ENCODE measurements around the gene CCDC186. TPM values are rescaled to one million over a fixed set of nuclear protein-coding genes. Genes with fewer than 3 reads are reported as not detected.

CCDC186 gene
- total and polyA plus RNA-seq, 2 of the 13 experiments (the other 11 are each of a cell fraction or from before 2014, with no cell fraction given): 4.2 to 11.8 TPM

GRCh38 chr10:114199239-114199638 lies 25.2 kb upstream of the CCDC186 start:
- H3K79me2 ChIP-seq (ENCODE audit: insufficient read depth, low read length): no peaks in the 10 kb centered on the region
- no peak for ATAC-seq
- intact Hi-C loops (cut with micrococcal nuclease; ENCODE audit: unreplicated experiment) (no loop called here), in situ Hi-C loops (cut with HindIII; ENCODE audit: extremely low pct_ligation_motif_present, low pct_unique_long_range_greater_than_20kb) (no loop called here)
- 0 out of 5 replicates have a peak, but pooled peaks cover 0 to 4% of the 10 kb centered on the region in 2 experiments for H3K27me3 ChIP-seq (ENCODE audit: control insufficient read depth in 1 of 2, insufficient read depth in 2 of 2, low read length in 2 of 2)
- no peaks in the 10 kb centered on the region for H3K9me3 ChIP-seq (ENCODE audit: low read length)
- H3K9ac ChIP-seq (ENCODE audit: insufficient read depth, low read depth, low read length): no peak overlapping the region
- no peak for DNase-seq (ENCODE audit: low spot score)
- no peaks in the 10 kb centered on the region for H3K36me3 ChIP-seq (replicated peaks in 1 of 2; ENCODE audit: control insufficient read depth in 1 of 2, insufficient read depth in 2 of 2, low read length in 2 of 2)
- H3K27ac ChIP-seq (ENCODE audit: extremely low read length, insufficient read depth, low read length): no peak overlapping the region
- no TSS peak for BruUV-seq (replicated peaks)
- no peaks in the 10 kb centered on the region for H3K4me1 ChIP-seq (ENCODE audit: insufficient read depth, low read length)
- no peaks in the 10 kb centered on the region for H4K20me1 ChIP-seq (ENCODE audit: insufficient read depth, low read length)
- H3K4me2 ChIP-seq (ENCODE audit: low read depth, low read length): no peak overlapping the region
- H3K4me3 ChIP-seq (replicated peaks in 1 of 3; ENCODE audit: insufficient read depth in 1 of 3, low read depth in 2 of 3, low read length in 3 of 3): no peak overlapping the region
- FAIRE-seq: no peak
- H2AFZ ChIP-seq (ENCODE audit: low read length): no peak overlapping the region
- ChIA-PET CTCF (ENCODE audit: low intra/inter-chr PET ratio, low total read pairs) (no interaction called here), POLR2A (no interaction called here)
- 38% methylated on average over 4 of the region's 4 CpGs for WGBS (ENCODE audit: low lambda C conversion rate)
- TF ChIP-seq CSRNP1 (CRISPR knock-in tag; IDR thresholded peaks at IDR 0.05) (no peak), ZNF430 (CRISPR knock-in tag; IDR thresholded peaks at IDR 0.05) (no peak), SCMH1 (CRISPR knock-in tag; IDR thresholded peaks at IDR 0.05; ENCODE audit: borderline replicate concordance) (no peak), GTF3A (CRISPR knock-in tag; conservative IDR thresholded peaks at IDR 0.05) (no peak), ZNF609 (CRISPR knock-in tag; IDR thresholded peaks at IDR 0.05; ENCODE audit: borderline replicate concordance) (no peak), CEBPG (CRISPR knock-in tag; IDR thresholded peaks at IDR 0.05) (no peak), ZNF232 (CRISPR knock-in tag; IDR thresholded peaks at IDR 0.05; ENCODE audit: borderline replicate concordance) (no peak), ZFP36L2 (CRISPR knock-in tag; IDR thresholded peaks at IDR 0.05) (no peak), ZXDC (CRISPR knock-in tag; IDR thresholded peaks at IDR 0.05) (no peak), MBD4 (IDR thresholded peaks at IDR 0.05; ENCODE audit: borderline replicate concordance, low read length) (no peak), BATF2 (CRISPR knock-in tag; IDR thresholded peaks at IDR 0.05) (no peak), ZBTB49 (CRISPR knock-in tag; IDR thresholded peaks at IDR 0.05; ENCODE audit: borderline replicate concordance) (no peak), ZNF780A (CRISPR knock-in tag; IDR thresholded peaks at IDR 0.05) (no peak)

All from HepG2 (cell line).